Panc1 (cell line): Measurements from ENCODE around the gene MLLT10.

Experiments
- CTCF ChIP-seq: fragments of 450-650 bp; IDR thresholded peaks from 2 replicates; pipeline ENCODE4 v1.5.1; 2017; ENCODE audit warnings: mild to moderate bottlenecking
- REST ChIP-seq, 2 experiments: IDR thresholded peaks; 2 replicates each; pipeline ENCODE4 v1.6.1; 2011 to 2012; ENCODE audit warnings: low read depth in 2 of 2, control low read depth in 1 of 2, low read length in 1 of 2, mild to moderate bottlenecking in 1 of 2, moderate library complexity in 1 of 2; ENCODE audit not compliant: insufficient read depth in 1 of 2

DNA sequence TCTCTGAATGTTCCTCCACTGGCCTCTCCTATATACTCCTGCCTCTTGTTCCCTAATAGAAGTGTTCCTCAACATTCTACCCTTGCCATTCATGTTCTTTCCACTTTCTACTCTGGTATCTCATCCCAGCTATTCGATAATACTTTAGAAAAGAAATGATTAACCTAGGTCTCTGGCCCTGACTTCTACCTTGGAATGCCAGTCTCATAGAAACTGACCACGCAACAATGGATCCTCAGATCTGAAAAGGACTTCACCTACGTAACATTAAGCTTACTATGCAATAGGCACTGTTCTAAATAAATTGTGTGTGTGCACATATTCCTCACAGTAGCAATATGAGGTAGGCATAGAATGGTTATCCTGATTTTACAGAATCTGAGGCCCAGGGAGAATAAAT is 235.0 kb downstream of the MLLT10 start:
- TF ChIP-seq REST (IDR thresholded peaks at IDR 0.05; ENCODE audit: insufficient read depth in 1 of 2, low read depth in 2 of 2, low read length in 1 of 2) (no peak), CTCF (no peak)
